Fibroblast of skin of back (primary cell): ENCODE results near the gene TAF7L. TPM values are rescaled to one million over a fixed set of nuclear protein-coding genes. Genes with fewer than 3 reads are reported as not detected.
A peak's percentile ranks its signal among the peaks of the same experiment; 100 is the strongest.
"Not testable (repeated sequence)": the region's sequence is repeated elsewhere in the genome, so short reads cannot be mapped to it uniquely, and the experiment has no call there.

ENCODE experiments used
- DNase-seq: peaks from one replicate; pipeline ENCODE4 v3.0.0-alpha.2; 2013
- polyA plus RNA-seq, 2 experiments: library from polyadenylated mRNA; unstranded; fragments of 120-200 nt; gene quantifications; one replicate each; pipeline ENCODE4 v1.2.1, GENCODE V29; 2013; ENCODE audit not compliant: insufficient read length in 2 of 2

Gene TAF7L, protein sequence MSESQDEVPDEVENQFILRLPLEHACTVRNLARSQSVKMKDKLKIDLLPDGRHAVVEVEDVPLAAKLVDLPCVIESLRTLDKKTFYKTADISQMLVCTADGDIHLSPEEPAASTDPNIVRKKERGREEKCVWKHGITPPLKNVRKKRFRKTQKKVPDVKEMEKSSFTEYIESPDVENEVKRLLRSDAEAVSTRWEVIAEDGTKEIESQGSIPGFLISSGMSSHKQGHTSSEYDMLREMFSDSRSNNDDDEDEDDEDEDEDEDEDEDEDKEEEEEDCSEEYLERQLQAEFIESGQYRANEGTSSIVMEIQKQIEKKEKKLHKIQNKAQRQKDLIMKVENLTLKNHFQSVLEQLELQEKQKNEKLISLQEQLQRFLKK
- polyA plus RNA-seq (2013, experiment 1 of 2; ENCODE audit: insufficient read length), result 0.13 TPM
- polyA plus RNA-seq (2013, experiment 2 of 2; ENCODE audit: insufficient read length), result 0.16 TPM

DNA sequence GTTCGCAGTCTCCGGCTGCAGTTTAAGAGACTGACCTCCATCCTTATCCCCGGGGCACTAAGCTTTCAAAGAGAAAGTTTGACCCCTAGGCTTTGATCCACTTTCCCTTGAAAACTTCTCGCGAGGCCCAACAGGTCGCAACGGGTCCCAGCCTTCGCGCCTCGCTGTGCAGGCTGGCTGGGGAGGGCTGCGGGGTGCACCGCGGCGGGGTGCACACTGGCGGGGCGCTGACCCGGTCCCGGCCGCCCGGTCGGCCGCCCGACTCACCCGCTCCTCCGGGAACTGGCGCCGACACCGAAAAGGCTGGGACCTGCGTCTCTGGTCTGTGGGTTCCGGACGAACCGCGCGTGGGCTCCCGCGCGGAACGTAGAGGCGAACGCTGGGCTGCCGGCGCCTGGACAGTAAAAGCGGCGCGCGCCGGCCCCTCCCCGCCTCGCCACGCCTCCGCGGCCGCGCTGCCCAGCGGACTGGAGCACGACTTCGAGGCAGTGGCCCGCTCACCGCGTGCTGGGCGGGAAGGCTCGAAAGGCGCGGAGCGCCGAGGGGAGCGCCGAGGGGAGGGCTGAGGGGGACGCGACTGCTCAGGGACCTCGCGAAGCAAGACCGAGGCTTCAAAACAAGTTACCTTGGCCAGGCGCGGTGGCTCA, at the start of gene TAF7L:
TSS of gene TAF7L (minus strand) at position 378 of the 647 bp plus-strand sequence. CDS start 3,791 bp downstream, outside the sequence.
- peak; percentile 14 for DNase-seq

DNA sequence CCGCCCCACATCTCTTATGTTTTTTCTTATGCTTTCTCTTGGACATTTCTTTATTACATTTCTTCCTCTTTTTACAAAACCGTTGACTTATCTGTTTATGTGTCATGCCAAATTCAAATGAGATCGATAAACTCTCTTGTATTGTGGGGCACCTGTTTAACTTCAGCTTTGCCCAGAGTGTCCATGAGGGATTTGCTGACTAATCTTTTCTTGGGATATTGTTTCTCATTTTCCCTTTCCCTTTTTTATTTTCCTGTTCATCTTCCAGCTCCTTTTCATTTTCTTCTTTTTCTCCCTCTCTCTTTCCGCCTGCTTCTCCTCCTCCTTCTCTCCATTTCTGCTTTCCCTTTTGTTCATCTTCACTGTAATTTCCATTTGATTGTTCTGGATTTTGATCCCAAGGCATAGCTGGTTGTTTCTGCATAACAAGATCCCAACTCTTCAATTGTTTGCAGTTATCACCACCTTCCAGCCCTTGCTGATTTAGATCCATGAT, 46.7 kb upstream of the TAF7L start:
- no peak for DNase-seq

- DNase-seq, result not testable (repeated sequence)
Measured at GRCh38 chrX:101334310-101334709, 43.2 kb upstream of the TAF7L start.

DNA sequence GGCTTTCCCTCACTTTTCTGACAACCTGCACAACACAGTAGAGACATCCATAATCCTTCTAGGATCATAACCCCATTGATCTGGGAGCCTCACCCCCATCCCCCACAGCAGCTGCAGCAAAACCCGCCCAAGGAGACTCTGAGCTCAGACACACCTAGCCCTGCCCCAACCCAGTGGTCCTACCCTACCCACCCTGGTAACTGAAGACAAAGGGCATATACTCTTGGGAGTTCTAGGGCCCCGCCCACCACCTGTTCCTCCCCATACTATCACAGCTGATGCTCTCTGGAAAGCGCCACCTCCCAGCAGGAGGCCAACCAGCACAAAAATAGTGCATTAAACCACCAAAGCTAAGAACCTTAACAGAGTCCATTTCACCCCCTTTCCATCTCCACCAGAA, 35.5 kb upstream of the TAF7L start:
- DNase-seq, result not testable (repeated sequence)

- no peak for DNase-seq
Measured at GRCh38 chrX:101303790-101304189, 12.7 kb upstream of the TAF7L start.

- not testable (repeated sequence) for DNase-seq
Measured at GRCh38 chrX:101295603-101296002, 4.5 kb upstream of the TAF7L start.

DNA sequence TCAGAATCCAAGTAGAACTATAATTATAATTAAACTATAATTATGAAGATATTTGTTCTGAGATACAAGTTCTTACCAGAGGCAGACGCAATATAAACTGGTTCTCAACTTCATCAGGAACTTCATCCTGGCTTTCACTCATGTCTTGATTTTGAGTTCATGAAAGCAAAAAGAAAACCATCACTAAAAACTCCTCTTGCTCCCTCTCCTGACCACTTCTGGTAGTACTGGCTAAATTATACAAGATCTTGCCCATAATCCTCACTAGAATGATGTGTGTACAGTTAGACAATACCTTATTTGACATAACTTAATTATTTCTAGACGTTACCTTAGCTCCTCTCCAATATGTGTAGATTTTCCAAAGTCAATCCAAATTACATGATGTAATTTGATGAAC, 3.7 kb downstream of the TAF7L start:
- DNase-seq, result peak; percentile 44

DNA sequence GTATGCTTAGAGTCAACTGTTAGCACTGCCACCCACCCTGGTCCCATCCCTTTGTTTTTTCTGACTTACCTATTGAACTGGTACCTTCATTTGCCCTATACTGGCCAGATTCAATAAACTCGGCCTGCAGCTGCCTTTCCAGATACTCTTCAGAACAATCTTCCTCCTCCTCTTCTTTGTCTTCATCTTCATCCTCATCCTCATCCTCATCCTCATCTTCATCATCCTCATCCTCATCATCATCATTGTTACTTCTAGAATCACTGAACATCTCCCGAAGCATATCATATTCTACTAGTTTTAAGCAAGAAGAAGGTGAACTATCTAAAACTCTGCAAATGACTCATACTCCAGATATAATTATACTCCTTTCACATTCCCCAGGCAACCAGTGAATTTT, 14.9 kb downstream of the TAF7L start:
- no peak for DNase-seq

DNA sequence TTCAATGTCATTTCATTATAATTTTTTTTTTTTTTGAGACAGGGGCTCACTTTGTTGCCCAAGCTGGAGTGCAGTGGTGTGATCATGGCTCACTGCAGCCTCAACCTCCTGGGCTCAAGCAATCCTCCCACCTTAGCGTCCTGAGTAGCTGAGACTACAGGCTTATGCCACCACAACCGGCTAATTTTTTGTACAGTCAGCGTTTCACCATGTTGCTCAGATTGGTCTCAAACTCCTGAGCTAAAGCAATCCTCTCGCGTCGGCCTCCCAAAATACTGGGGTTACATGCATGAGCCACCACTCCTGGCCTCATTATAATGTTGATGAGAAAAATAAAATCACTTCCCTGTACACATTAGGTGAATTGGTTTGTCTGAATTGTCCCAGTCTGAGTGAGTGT, 16.9 kb downstream of the TAF7L start:
- DNase-seq, result no peak

DNA sequence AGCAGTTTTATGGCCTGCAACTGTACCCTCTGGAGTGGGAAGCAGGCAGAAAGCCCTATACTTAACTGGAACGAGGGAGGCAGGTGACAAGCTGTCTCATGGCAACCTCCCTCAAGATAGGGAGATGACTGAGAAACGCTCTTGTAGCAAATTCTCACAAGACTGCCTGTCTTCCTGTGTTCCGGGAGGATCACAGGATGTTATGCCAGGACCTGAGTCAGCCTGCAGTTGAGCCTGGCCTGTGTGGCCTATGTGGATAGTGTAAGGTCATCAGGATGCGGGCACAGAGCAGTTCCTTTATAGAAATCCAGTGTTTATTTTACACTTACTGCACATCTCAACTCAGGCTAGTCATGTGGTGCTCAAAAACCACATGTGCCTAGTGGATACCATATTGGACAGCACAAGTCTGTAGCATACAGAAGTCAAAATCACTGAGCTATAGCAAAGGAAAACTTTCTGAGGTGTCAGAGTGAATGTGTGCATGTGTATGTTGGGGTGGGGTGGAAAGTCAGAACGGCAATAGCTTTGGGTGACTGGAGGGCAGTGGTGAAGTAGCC, 25.2 kb downstream of the TAF7L start:
- peak; percentile 56 for DNase-seq

DNA sequence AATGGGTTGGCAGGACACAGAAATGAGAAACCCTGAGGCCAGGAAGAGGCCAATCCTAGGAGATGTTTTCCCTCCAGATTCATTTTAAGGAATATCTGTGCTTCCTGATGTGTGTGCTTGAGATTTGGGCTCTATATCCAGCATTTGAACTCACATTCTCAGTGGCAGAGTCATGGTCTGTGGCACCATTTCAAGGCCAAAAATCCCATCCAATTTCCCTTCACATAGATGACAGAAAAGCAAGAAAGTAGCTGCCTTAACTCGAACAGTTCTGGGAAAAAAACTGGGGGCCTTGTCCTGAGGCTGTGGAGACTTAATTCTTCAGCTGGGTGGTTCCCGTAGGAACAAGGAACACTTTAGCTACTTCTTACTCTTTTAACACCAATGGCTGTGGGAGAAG, 27.4 kb downstream of the TAF7L start:
- no peak for DNase-seq

DNA sequence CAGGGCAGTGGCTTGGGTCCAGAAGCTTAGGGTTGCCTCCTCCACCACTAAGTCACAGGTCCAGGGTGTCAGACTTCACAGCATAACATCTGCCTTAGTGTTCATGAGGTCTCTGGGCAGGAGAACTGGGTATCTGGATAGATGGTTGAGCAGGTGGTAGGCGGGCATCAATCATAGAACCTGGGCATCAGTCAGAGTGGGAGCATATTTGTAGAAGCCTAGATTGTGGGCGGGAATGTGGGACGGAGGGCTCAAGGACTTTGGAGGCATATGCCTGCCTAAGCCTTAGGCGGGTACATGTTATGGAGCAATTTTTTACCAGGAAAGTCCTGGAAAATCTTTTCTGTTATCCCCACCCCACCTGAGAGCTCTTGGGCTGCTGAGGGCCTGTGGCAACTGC, 28.5 kb downstream of the TAF7L start:
- no peak for DNase-seq

- no peak for DNase-seq
Measured at GRCh38 chrX:101260435-101260834, 30.7 kb downstream of the TAF7L start.

DNA sequence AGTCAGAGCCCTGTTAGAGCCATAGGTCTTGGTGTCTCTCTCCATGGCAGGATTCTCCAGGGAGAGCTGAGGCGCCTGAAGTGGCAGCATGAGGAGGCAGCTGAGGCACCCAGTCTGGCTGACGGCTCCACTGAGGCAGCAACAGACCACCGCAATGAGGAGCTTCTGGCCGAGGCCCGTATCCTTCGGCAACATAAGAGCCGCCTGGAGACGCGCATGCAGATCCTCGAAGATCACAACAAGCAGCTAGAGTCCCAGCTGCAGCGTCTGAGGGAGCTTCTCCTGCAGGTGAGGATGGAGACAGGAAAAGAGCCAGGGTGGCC, 32.9 kb downstream of the TAF7L start:
- no peak for DNase-seq

GRCh38 chrX:101257448-101258258, 33.5 kb downstream of the TAF7L start:
- DNase-seq, result peak; percentile 16

GRCh38 chrX:101252634-101253033, 38.5 kb downstream of the TAF7L start:
- DNase-seq, result no peak

DNA sequence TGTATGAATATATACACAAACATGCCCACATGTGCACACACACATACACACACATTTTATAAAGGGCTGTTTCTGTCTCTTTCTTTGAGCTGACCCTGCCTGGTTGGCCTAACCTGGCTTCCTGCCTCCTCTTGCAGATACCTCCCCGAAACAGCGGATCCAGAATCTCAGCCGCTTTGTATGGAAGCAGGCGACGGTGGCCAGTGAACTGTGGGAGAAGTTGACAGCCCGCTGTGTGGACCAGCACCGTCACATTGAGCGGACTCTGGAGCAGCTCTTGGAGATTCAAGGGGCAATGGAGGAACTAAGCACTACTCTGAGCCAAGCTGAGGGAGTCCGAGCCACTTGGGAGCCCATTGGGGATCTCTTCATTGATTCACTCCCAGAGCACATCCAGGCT, 49.6 kb downstream of the TAF7L start:
- DNase-seq, result no peak

DNA sequence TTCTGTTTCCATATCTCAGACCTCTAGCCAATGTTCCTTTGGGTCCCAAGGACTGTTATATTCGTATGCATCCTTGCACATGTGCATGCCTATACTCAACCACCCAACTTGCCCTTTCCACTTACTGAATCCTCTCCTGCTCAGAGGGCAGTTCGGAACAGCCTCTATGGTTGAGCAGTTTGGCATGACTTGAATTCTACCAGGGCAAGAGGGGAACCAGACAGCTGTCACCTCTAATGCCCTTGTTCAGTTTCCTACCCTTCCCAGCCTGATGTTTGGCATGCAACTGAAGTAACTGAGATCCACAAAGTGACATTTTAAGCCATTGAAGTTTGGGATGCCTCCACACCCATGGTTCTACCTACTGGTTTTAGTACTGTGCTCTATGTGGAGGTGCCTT, 54.1 kb downstream of the TAF7L start:
- DNase-seq, result no peak

GRCh38 chrX:101232316-101232715, 58.8 kb downstream of the TAF7L start:
- peak; percentile 22 for DNase-seq

DNA sequence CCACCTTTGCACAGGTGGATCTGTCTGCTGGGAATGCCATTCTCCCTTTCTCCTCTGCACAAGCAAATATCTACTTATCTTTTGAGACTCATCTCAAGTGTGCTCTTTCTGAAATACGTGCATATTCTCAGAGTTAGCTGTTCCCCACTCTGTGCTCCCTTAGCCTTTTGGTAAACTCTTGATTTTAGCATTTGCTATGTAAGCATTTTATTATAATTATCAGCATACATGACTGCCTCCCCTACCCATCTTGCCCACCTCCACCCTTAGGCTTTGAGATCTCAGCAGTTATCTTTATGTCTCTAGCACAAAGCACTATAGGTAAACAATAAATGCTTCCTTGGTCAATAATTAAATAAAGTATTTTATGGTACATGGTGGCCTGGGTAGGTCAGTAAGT, 60.1 kb downstream of the TAF7L start:
- DNase-seq, result no peak

DNA sequence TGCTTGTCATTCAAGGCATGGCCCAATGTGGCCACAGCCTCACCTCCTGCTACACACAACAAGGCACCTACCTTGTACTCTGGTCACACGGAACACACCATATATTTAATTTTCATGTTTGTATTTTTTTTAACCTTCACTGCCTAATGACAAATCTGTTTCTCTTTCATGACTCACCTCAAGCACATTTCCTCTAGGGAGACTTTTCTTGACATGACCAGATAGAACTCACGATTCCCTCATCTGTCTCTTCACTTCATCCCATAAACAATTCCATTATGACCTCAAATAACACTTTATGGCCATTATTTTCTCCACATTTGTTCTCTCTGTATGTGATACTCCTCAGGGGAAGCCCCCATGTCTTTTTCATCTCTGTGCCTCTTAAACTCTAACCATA, 60.5 kb downstream of the TAF7L start:
- DNase-seq, result peak; percentile 73

DNA sequence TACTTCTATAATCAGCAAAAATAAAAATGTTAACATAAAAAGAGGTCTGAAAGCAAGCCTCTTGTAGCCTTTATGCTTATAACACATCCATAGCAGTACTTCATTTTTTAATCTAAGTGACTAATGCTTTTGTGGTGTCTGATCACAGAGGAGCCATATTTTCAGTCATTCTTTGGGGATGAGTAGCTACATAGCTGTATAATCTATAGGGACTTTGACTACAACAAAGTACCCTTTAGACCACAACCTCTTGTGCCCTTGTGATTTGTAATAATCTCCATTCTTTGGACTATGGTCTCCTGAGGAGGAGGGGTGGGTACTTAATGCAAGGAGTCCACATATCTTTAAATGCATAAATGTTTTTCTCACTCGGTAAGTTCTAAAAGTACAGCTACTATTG, 62.0 kb downstream of the TAF7L start:
- DNase-seq, result peak; percentile 89

DNA sequence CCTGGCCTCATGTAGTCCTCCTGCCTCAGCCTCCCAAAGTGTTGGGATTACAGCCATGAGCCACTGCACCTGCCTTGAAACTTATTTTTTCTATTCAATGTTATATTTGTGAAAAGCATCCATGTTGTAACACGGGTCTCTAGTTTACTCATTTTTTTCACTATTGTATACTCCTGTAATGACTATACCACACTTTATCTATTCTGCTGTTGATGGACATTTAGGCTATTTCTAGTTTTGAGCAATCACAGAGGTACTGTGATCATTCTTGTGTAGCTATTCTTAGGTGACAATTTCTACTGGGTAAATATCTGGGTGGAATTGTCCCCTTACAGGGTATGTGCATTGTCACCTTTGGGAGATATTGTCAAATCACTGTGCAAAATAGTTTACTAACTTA, 67.9 kb downstream of the TAF7L start:
- DNase-seq, result no peak
